ENCODE data around the gene PGA3.
"Not testable (repeated sequence)": the region's sequence is repeated elsewhere in the genome, so short reads cannot be mapped to it uniquely, and the experiment has no call there.

Gene PGA3

DNA sequence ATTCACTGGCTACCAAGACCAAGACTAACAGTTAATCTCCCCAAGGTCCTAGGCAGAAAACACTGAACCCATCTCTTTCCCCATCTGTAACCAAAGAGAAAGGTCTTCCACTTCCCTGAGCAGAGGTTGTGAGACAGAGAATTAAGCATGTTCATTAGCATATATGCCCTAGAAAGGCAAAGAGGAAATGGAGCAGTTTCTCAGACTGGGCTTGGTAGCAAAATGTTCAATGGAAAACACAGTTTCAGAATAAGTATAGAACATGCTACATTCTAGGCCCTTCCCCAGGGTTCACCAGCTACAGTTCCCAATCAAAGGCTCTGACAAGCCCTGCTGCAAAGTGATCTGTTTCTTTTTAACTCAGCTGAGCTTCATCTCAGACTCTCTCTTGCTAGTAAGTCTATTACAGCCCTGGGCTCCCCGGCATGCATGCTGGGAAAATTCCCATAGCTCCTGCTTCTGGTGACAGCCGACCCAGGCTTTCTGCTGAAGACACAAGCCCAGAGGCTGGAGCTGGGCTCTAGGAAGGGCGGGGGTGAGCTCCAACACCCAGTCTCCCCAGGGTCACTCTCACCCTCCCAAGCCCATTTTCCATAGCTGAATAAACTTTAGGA is 10.5 kb downstream of the PGA3 start:
- H3K27me3 ChIP-seq (replicated peaks; ENCODE audit: control insufficient read depth, insufficient read depth, low read length); DNase-seq (ENCODE audit: extremely low read depth, insufficient read length); H3K36me3 ChIP-seq (ENCODE audit: control insufficient read depth, insufficient read depth, low read length); H3K4me3 ChIP-seq (replicated peaks; ENCODE audit: low read depth, low read length): not testable (repeated sequence)

DNA sequence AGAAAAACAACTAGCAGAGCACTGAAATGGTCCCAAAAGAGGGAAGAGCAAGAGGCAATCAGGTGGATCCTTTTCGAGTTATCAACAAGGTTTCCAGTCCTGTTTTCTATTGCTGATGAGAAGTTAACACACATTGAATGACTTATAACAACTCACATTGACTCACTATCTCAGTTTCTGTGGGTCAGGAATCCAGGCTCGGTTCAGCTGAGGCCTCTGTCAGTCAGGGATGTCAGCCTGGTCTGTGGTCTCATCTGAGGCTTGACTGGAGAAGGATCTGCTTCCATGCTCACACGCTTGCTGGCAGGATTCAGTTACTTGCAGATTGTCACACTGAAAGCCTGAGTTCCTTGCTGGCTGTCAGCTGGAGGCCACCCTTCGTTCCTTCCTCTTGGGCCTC is 15.0 kb downstream of the PGA3 start:
- H3K27me3 ChIP-seq (replicated peaks; ENCODE audit: control insufficient read depth, insufficient read depth, low read length); H3K36me3 ChIP-seq (ENCODE audit: control insufficient read depth, insufficient read depth, low read length); DNase-seq (ENCODE audit: extremely low read depth, insufficient read length); H3K4me3 ChIP-seq (replicated peaks; ENCODE audit: low read depth, low read length): not testable (repeated sequence)

GRCh38 chr11:61219016-61219415 is 15.7 kb downstream of the PGA3 start:
- not testable (repeated sequence) for H3K27me3 ChIP-seq (replicated peaks; ENCODE audit: control insufficient read depth, insufficient read depth, low read length); H3K36me3 ChIP-seq (ENCODE audit: control insufficient read depth, insufficient read depth, low read length); H3K4me3 ChIP-seq (replicated peaks; ENCODE audit: low read depth, low read length); DNase-seq (ENCODE audit: extremely low read depth, insufficient read length)

DNA sequence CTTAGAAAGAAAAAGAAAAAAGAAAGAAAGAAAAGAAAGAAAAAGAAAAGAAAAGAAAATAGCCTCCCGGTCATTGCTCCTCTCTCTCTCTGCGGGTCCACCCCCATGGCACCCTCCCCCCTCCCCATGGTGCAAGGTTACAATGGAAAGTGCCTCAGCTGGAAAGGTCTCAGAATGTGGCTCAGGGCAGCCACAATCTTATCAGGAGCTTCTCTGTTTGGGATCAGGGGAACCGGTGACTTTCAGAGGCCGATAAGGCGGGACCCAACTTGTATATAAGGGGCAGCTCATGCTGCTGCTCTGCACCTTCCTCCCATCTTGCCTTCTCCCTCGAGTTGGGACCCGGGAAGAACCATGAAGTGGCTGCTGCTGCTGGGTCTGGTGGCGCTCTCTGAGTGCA is 18.7 kb downstream of the PGA3 start, which contains the start of gene PGA4:
Gene PGA4, plus strand, starts transcription at position 301 of the 400 bp plus-strand sequence. Its CDS starts 54 bp downstream, at position 355.
- not testable (repeated sequence) for DNase-seq (ENCODE audit: extremely low read depth, insufficient read length); H3K4me3 ChIP-seq (replicated peaks; ENCODE audit: low read depth, low read length); H3K27me3 ChIP-seq (replicated peaks; ENCODE audit: control insufficient read depth, insufficient read depth, low read length); H3K36me3 ChIP-seq (ENCODE audit: control insufficient read depth, insufficient read depth, low read length)

- H3K4me3 ChIP-seq (replicated peaks; ENCODE audit: low read depth, low read length); DNase-seq (ENCODE audit: extremely low read depth, insufficient read length); H3K36me3 ChIP-seq (ENCODE audit: control insufficient read depth, insufficient read depth, low read length); H3K27me3 ChIP-seq (replicated peaks; ENCODE audit: control insufficient read depth, insufficient read depth, low read length): not testable (repeated sequence)
Measured at GRCh38 chr11:61222692-61223091, 19.4 kb downstream of the PGA3 start.

GRCh38 chr11:61226457-61227137 is 23.3 kb downstream of the PGA3 start:
- not testable (repeated sequence) for H3K36me3 ChIP-seq (ENCODE audit: control insufficient read depth, insufficient read depth, low read length); H3K4me3 ChIP-seq (replicated peaks; ENCODE audit: low read depth, low read length); DNase-seq (ENCODE audit: extremely low read depth, insufficient read length); H3K27me3 ChIP-seq (replicated peaks; ENCODE audit: control insufficient read depth, insufficient read depth, low read length)

- DNase-seq (ENCODE audit: extremely low read depth, insufficient read length); H3K27me3 ChIP-seq (replicated peaks; ENCODE audit: control insufficient read depth, insufficient read depth, low read length); H3K4me3 ChIP-seq (replicated peaks; ENCODE audit: low read depth, low read length); H3K36me3 ChIP-seq (ENCODE audit: control insufficient read depth, insufficient read depth, low read length): not testable (repeated sequence)
Measured at GRCh38 chr11:61229458-61229857, 26.1 kb downstream of the PGA3 start.

GRCh38 chr11:61231033-61231432 is 27.7 kb downstream of the PGA3 start:
- not testable (repeated sequence) for H3K27me3 ChIP-seq (replicated peaks; ENCODE audit: control insufficient read depth, insufficient read depth, low read length)

DNA sequence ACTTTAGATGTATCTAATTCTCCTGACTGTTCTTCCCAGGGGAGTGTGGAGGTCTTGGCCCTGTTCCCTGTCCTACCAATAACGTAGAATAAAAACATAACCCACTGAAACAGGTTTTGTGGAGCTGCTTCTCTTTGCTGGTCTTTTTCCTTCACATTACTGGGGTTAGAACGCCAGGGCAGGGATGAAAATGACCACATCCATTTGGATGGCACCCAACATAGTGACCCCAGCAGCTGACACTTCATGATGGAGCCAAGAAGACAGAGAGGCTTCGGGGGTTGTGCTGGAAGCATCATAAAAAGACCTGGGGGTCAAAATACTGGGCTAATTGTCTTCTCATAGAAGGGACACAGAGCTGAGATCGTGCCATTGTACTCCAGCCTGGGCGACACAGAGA is 28.3 kb downstream of the PGA3 start:
- not testable (repeated sequence) for H3K4me3 ChIP-seq (replicated peaks; ENCODE audit: low read depth, low read length); DNase-seq (ENCODE audit: extremely low read depth, insufficient read length); H3K27me3 ChIP-seq (replicated peaks; ENCODE audit: control insufficient read depth, insufficient read depth, low read length); H3K36me3 ChIP-seq (ENCODE audit: control insufficient read depth, insufficient read depth, low read length)

More at GRCh38 chr11:61231033-61231432, 27.7 kb downstream of the PGA3 start:
- not testable (repeated sequence) for H3K36me3 ChIP-seq (ENCODE audit: control insufficient read depth, insufficient read depth, low read length); H3K4me3 ChIP-seq (replicated peaks; ENCODE audit: low read depth, low read length); DNase-seq (ENCODE audit: extremely low read depth, insufficient read length)

DNA sequence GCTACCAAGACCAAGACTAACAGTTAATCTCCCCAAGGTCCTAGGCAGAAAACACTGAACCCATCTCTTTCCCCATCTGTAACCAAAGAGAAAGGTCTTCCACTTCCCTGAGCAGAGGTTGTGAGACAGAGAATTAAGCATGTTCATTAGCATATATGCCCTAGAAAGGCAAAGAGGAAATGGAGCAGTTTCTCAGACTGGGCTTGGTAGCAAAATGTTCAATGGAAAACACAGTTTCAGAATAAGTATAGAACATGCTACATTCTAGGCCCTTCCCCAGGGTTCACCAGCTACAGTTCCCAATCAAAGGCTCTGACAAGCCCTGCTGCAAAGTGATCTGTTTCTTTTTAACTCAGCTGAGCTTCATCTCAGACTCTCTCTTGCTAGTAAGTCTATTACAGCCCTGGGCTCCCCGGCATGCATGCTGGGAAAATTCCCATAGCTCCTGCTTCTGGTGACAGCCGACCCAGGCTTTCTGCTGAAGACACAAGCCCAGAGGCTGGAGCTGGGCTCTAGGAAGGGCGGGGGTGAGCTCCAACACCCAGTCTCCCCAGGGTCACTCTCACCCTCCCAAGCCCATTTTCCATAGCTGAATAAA is 29.3 kb downstream of the PGA3 start:
- DNase-seq (ENCODE audit: extremely low read depth, insufficient read length); H3K4me3 ChIP-seq (replicated peaks; ENCODE audit: low read depth, low read length); H3K27me3 ChIP-seq (replicated peaks; ENCODE audit: control insufficient read depth, insufficient read depth, low read length); H3K36me3 ChIP-seq (ENCODE audit: control insufficient read depth, insufficient read depth, low read length): not testable (repeated sequence)

DNA sequence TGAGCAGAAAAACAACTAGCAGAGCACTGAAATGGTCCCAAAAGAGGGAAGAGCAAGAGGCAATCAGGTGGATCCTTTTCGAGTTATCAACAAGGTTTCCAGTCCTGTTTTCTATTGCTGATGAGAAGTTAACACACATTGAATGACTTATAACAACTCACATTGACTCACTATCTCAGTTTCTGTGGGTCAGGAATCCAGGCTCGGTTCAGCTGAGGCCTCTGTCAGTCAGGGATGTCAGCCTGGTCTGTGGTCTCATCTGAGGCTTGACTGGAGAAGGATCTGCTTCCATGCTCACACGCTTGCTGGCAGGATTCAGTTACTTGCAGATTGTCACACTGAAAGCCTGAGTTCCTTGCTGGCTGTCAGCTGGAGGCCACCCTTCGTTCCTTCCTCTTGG is 33.8 kb downstream of the PGA3 start:
- DNase-seq (ENCODE audit: extremely low read depth, insufficient read length); H3K36me3 ChIP-seq (ENCODE audit: control insufficient read depth, insufficient read depth, low read length); H3K27me3 ChIP-seq (replicated peaks; ENCODE audit: control insufficient read depth, insufficient read depth, low read length); H3K4me3 ChIP-seq (replicated peaks; ENCODE audit: low read depth, low read length): not testable (repeated sequence)

DNA sequence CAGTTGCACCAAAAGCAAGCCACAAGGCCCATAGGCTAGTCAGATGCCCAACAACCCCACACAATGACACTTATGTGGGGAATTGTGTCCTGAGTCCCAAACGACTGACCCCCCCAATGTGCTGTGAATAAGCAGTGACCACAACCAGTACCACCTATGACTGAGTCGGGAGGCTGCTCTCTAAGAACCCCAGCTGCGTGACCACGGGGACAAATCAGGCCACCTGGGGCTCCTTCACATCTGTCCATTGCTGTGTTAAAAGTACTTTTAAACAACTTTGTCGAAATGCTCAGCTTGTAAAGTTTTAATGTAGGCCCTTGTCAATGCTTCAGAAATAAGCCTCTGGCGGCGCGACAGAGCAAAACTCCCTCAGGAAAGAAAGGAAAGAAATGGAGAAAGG is 37.0 kb downstream of the PGA3 start:
- not testable (repeated sequence) for H3K27me3 ChIP-seq (replicated peaks; ENCODE audit: control insufficient read depth, insufficient read depth, low read length); H3K4me3 ChIP-seq (replicated peaks; ENCODE audit: low read depth, low read length); DNase-seq (ENCODE audit: extremely low read depth, insufficient read length); H3K36me3 ChIP-seq (ENCODE audit: control insufficient read depth, insufficient read depth, low read length)

- H3K27me3 ChIP-seq (replicated peaks; ENCODE audit: control insufficient read depth, insufficient read depth, low read length); DNase-seq (ENCODE audit: extremely low read depth, insufficient read length); H3K4me3 ChIP-seq (replicated peaks; ENCODE audit: low read depth, low read length); H3K36me3 ChIP-seq (ENCODE audit: control insufficient read depth, insufficient read depth, low read length): not testable (repeated sequence)
Measured at GRCh38 chr11:61240875-61241274, 37.6 kb downstream of the PGA3 start, which contains the start of gene PGA5. TSS of gene PGA5 (plus strand) at chr11:61241175. CDS start at chr11:61241227, 52 bp downstream.

GRCh38 chr11:61241526-61241925 is 38.2 kb downstream of the PGA3 start:
- H3K4me3 ChIP-seq (replicated peaks; ENCODE audit: low read depth, low read length); H3K36me3 ChIP-seq (ENCODE audit: control insufficient read depth, insufficient read depth, low read length); DNase-seq (ENCODE audit: extremely low read depth, insufficient read length); H3K27me3 ChIP-seq (replicated peaks; ENCODE audit: control insufficient read depth, insufficient read depth, low read length): not testable (repeated sequence)

All from GM06990 (cell line).